Medulla oblongata (tissue), 1 donor: ENCODE measurements around the gene PLCL1.
A peak's percentile ranks its signal among the peaks of the same experiment; 100 is the strongest.
"Not testable (repeated sequence)": the region's sequence is repeated elsewhere in the genome, so short reads cannot be mapped to it uniquely, and the experiment has no call there.

Experiments used
- DNase-seq: peaks from one replicate; pipeline ENCODE4 v3.0.0-alpha.2; 2015; ENCODE audit errors: extremely low spot score

PLCL1 gene

DNA sequence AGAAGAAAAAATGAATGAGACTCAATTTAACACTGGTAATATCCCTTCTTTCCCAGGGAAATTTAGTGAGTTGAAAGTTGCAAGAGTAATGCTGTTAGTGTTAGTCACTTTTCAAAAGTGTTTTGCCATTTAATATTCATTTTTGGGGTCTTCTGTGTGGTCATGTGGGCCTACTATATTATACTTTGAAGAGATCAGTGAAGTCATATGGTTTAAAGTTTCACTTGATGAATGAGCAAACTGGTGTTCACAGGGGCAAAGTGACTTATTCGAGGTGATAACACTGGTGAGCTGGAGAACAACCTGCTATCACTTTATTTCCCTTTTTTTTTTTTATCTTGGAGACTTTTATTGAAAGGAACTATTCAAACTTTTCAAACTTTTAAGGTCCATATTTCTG lies 196.0 kb downstream of the PLCL1 start:
- no peak for DNase-seq

DNA sequence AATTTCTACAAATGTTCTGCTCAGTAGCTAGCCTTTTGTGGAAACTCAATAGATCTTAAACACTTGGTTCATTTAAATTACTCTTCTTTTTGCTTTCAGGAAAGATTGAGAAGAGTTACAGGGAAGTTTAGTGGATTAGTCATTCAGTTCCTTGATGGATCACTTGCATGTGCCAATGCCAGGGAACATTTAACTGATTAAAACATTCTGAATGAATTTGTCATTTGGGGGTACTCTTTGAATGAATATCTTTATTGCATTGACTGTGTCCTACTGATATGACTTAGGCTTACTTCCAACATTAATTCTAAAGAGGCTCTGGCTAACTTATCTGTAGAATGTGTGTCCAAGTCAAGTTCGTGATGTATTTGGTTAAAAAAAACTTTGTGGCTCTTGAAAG lies 199.8 kb downstream of the PLCL1 start:
- no peak for DNase-seq

DNA sequence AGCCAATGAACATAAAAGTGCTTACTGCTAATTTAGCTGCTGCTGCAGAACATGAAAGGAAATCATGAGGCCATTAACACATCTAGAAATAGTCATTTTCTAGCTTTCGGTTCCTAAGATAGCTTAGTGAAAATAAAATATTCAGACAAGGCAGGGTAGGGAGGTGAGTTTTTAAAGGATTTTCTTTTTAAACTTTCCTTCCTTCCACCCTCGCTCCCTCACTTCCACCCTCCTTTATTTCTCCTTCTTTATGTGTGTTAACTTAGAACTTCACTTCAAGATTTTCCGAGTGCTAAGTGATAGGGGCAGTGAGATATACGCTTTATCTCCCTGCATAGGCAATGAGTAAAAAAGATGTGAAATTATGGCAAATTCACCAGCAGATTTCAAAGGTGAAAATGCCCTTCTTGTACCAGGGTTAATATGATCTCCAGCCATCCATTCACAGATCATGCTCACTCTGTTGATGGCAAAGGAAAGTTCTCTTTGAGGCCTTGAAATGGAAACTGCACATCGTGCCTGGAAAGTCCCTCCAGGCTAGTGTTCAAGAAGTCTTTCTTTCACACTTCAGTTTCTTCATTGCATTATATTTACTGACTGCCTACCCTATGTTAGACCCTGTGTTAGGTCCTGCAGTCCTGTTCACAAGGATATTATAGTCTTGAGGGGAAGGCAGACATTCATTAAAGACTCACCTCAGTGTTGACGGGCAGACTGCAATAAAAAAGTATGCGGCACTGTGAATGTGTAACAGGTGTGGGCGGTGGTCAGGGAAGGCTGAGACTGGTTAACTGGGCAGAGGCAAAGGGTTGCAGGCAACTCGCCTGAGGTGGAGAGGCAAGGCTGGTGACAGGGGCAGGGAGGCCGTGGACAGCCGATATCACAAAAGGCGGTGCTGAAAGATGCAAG lies 200.8 kb downstream of the PLCL1 start:
- DNase-seq: no peak

DNA sequence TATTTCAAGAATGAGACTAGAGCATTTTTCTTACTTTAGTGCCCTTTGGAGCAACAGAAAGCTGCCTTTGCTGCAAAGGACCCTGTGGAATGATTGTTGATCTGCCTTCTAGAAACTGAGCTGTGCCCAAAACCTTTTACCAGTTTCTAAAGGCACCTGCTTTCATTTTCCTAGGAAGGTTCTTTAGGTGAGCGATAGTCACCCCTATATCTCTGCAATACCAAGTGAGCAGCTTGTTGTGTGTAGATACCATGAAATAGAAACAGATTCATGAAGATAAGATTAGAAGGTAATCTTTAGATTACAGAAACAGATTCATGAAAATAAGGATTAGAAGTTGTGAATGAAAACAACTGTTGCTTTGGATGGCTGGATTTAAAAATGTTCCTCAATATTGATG lies 202.3 kb downstream of the PLCL1 start:
- no peak for DNase-seq

DNA sequence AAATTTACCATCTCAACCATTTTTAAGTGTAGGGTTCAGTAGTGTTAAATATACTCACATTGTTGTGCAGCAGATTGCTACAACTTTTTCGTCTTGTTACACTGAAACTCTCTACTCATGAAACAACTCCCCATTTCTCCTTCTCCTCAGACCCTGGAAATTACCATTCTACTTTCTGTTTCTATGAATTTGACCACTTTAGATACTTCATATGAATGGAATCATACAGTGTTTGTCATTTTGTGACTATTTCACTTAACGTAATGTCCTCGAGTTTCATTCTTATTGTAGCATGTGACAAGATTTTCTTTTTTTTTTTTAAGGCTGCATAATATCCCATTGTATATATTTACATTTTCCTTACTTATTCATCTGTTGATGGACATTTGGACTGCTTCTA lies 203.8 kb downstream of the PLCL1 start:
- DNase-seq: no peak

DNA sequence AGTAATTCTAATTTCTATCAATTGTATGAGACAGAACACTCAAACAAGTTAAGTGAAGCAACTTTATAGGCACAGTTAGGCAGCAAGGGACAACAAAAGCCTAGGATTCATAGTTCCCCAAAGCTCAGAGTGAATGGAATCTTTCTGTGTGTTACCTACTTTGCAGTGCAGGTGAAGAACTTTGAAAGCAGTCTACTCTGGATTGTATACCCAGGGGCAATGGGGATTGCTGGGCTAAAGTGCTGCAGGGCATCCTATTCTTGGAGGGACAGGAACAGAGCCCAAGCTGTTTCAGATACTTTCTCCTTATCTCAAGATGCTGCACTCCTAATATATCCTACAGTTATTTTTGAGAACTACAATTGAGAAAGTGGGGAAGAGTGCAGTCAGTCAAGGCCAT lies 207.6 kb downstream of the PLCL1 start:
- DNase-seq: no peak

DNA sequence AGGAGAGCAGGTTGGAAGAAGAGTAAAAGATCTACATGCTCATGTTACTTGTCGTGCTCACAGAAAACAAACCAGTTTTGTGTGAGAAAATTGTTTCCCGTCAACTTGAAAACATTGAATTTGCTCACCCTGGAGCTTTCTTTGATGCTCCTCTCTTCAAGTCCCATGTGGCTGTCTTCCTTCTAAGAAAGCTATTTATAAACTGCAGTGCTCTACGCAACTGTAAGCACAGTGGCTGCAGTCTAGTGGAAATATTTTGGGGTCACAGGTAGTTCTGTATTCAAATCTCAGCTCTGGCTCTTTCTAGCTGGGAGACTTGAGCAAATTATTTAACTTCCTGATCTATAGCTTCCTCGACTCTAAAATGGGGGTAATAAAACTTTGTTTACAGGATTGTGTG lies 211.8 kb downstream of the PLCL1 start:
- DNase-seq: no peak

DNA sequence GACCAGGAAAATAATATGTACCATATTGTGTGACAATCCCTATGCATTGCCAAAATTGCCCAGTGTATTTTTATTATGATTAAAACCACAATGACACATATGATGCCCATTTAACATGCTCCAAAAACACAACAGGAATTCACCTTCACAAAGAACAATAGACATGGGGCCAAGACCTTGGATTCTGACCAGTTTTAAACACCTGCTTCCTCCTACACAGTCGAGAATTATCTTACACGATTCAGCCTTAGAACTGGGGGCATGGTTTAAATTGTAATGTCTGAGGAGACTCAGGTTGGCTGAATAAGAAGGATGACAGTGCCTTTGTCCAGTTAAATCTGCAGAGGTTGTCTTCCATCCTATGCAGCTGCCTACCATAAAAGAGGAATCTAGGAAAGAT lies 212.7 kb downstream of the PLCL1 start:
- DNase-seq: no peak

DNA sequence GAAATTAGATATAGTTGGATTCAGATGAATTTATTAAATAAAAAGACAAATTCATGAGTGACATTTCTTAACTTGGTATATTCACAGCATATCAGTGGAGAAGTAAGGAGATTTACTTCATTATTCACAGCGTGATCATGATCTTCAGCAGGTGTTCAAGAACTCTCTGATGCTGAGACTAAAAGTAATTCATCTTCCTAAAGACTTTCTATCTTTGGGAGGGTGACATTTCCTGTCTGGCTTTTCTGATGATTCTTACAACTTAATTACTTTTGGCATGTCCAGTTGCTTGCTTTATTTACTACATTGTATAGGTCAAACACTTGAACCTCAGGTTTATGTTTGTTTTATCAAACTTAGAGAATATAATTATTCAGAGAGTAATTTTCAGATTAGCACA lies 224.6 kb downstream of the PLCL1 start:
- DNase-seq: no peak

DNA sequence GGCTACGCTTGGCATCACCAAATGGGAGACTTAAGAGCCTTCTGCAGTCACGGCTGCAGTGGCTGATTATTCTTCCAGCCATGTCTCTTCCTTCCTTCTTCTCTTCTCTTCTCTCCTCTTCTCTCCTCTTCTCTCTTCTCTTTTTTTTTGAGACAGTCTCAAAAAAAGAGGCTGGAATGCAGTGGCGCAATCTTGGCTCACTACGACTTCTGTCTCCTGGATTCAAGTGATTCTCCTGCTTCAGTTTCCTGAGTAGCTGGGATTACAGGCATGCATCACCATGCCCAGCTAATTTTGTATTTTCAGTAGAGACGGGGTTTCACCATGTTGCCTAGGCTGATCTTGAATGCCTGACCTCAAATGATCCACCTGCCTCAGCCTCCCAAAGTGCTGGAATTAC lies 225.2 kb downstream of the PLCL1 start:
- DNase-seq: not testable (repeated sequence)

DNA sequence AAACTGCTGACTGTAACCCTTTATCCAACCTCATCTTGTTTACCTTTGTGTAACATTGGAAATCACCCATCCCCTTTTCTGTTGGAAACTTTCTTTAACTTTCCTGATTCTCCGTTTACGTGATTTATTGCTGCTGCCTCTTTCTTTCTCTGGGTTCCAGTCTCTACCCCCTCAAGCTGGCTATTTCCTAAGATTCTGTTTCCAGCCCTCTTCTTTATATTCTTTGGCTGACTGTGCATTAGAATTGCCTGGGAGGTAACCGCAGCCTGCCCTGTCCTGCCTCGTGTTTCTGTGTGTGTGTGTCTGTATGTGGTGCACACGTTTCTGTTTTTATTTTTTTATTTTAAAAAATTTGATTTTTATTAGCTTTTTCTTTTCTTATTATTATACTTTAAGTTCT lies 229.2 kb downstream of the PLCL1 start:
- no peak for DNase-seq

DNA sequence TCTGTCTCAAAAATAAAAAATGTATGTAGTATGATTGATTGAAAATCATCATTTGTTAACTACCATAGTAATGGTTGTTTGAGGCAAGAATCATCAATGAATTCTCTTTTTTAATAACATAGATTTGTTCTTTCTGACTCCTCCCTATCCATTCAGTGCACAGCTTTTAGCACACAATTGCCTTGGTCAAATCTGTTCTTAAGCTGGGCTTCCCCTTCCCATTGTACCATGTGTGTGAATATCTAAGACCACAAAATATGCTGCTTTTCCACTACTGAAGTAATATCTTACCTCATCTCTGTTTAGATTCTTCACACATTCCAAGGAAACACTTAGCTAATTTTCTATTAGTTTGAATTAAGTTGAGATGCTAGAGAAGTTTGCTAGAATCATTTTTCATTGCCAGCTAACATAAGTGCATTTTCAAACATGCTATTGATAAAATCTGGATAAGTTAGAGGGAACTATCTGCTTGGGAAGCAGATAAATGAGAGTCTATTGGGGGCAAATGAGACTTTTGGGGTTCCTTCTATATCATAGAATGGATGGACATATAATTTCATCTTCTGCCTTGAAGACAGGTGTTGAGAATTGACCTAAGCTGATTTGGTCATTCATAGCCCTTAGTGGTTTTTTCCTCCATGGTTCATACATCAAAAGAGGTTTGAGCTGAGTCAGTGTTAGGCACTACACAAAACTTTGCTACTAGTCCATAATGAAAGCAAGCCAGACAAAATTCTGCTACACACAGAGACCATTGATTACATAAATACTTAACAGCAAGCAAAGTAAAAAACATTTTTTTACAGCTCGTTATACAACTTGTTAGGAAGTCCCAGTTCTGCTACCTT lies 231.9 kb downstream of the PLCL1 start:
- no peak for DNase-seq

DNA sequence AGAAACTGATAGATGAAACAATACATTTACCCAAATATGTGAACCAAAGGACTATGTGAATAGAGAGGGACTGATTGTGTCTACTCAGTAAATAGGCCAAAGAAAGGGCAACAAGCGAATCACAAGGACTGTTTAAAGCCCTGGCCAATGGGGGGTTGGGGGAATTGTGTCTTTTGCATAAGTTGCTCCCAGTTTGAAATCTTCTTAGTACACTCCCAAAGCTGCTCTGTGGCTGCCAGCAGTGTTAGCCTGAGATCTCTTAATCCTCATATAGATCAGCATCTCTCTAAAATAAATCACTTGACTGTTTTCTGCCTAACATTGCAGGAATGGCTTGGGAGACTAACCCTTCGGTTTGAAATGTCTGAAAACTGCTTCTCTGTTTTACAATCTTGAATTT lies 236.4 kb downstream of the PLCL1 start:
- DNase-seq: no peak

DNA sequence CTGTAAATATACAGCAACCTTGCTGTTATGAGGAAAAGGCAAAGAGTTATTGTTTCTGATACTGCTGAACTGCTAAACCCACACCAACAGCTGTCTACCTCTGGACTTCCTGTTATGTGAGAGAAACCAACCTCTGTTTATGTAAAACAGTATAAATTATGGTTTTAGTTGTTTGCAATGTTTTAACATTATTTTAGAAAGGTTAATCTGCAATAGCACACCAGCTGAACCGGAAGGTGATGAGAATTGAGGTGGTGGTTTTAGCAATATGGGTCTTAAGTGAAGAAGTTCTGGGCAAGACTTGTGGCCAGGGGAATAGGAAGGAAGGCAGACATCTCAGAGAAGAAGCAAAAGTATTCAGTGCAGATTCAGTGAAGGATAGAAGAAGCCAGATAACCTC lies 237.8 kb downstream of the PLCL1 start:
- no peak for DNase-seq

DNA sequence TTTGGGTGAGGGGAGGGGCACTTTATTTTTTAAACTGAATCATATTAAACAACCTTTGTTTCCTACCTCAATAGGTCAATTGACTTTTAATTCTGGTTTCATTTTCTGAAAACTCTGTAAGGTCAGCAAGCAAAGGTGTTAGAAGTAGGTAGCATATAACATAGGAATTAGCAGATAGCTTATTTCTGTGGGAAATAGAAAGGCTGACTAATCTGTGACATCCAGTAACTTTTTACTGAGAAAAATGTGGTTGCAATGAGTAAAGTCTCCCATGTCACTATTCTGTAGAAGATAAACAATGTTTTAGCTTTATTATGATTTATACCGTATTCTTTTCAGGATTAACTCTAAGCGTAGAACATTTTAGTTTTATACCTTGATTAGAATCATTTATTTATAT lies 240.4 kb downstream of the PLCL1 start:
- no peak for DNase-seq

DNA sequence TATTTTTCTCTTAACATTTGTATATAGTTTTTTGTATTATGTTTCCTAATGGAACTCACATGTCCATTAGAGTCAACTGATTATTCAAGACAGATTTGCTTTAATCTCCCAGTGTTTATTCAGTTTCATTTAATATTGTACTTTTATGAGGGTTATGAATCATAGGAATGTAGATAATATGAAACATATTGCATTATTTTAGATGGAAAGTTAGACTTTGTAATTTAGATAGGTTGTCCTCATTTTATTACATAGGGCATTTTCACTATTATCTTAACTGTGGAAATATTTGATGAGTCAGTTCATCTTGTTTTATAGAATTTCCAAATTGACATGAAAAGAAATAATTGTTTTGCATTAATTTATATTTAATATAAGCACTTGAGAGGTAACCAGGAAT lies 240.8 kb downstream of the PLCL1 start:
- no peak for DNase-seq

DNA sequence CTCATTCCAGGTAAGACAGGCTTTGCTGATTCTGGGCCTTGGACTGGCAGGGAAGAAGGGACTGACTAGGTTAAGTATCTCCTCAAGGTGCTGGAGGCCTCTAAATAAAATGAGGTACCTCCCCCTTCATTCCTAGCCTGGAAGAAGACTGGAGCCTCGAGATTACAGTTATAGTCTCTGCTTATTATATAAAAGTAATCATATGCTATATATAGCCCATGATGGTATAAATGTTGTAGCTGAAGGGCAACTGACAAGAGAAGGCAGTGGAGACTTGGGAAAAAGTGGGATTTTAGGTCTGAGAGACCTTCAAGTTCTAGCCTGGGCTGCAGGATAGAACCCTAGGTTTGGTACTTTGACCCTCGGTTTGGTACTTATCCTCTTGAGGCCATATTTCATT lies 248.3 kb downstream of the PLCL1 start:
- DNase-seq: no peak

DNA sequence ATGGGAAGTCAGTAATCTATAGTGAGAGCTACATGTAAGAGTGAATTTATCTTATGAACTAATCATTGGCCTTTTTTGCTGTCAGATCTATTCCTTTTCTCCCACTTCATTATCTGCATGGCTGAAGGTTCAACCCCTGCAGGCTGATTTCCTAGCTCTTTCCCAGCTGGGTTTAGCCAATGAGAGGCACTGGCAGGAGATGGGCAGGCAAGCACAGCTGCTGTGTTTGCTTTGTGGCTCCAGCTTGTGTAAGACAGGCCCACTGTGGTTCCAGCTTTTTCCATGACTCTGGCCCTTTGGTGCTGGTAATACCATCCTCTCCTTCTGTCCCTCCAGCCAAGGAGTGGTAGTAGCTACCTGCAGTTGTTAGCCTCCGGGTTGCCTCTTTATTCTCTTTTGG lies 248.8 kb downstream of the PLCL1 start:
- DNase-seq: no peak

DNA sequence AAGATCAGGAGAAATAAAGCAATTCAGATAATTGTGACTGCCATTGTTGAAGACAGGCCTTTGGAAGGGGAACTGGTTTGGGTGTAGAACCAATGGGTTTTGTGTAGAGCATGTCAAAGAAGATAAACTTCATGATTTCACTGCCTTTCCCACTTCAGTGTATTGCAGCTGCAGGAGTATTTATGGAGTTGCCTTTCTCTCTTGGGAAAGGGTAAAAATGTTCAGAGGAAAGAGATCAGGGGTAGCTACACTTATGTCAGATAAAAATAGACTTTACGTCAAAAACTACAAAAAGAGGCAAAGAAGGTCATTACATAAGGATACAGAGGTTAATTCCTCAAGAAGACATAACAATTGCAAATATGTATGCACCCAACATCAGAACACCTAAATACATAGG lies 249.4 kb downstream of the PLCL1 start:
- no peak for DNase-seq

DNA sequence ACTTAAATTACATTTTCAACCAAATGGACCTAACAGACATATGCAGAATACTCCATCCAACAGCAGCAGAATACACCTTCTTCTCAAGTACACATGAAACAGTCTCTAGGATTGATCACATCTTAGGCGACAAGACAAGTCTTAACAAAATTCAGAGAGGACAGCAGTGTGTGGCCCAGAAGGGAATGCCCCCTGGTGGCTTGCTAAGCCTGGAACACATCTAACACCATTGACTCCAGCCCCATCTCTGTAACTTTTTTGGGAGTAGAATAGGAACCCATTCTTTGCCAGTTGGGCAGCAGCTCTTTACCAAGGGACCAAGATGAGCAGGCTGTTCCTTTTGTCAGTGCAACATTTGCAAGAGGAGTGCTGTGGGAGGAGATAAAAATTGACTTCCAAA lies 249.9 kb downstream of the PLCL1 start:
- peak; percentile 39 for DNase-seq

DNA sequence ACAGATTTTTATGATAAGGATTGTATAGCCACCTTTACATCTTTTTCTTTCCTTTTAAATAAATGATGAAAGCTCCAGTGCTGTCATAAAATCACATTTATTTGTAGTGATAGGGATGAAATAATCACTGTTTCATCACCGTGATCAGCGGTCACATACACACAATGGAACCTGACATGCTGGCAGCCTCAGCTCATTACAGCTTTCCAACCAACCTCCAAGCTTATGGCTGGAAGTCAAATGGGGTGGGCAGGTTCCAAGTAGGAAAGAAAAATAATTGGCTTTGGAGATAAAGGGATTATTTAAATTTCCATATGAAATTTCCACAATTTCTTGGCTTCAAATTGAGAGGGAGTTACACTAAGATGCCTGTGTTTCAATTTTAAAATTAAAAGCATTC lies 251.3 kb downstream of the PLCL1 start:
- DNase-seq: no peak

DNA sequence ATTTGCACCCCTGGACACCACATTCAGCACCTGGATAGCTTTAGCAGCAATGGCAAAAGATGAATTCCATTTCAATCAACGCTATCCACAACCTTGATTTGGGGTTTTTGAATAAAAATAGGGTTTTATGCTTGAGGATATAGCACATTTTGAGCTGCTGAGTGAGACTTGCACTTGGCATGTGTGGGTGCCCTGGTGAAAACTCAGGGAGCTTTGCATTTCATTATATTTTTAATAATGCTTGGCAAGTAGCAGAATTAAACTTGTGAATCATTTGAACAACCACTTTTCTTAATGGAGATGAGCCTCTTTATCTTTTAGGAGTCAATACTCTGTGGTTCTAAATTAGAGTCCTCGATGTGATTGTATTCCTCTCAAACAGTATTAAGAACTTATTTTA lies 252.4 kb downstream of the PLCL1 start:
- no peak for DNase-seq

DNA sequence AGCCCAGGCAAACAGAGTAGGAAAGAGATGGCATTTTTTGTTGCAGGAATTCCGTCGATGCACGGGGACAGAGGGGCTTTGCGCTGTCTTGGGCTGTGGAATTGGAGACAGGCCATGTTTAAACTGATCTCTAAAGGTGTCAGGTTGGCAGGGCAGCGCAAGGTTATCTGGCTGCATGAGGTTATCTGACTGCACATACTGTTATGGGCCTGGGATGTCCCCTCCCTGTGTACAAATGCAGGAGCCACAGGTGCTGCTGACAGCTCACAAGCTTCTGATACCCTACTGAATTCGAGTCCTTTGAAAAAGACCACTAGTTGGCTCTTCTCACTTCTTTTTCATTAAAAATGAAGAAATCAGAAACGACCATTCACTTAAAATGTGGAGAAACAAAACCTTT lies 255.4 kb downstream of the PLCL1 start:
- DNase-seq: no peak
